HL-60 (cell line): ENCODE measurements around the gene MRPL4.
A peak's percentile ranks its signal among the peaks of the same experiment; 100 is the strongest.

ENCODE experiments used
- DNase-seq, 2 experiments: peaks; one replicate each; pipeline ENCODE4 v3.0.0-alpha.2; 2010 to 2020; ENCODE audit warnings: low read depth in 1 of 2, low spot score in 1 of 2
- H3K27ac ChIP-seq: fragments of 250-450 bp; sonication (Bioruptor Pico); replicated peaks from 2 replicates; pipeline ENCODE4 v1.5.1; 2020; ENCODE audit warnings: mild to moderate bottlenecking, moderate library complexity
- H3K27me3 ChIP-seq: fragments of 250-450 bp; sonication (Bioruptor Pico); 2 replicates; pipeline ENCODE4 v1.5.1; 2021; ENCODE audit warnings: mild to moderate bottlenecking, moderate library complexity; ENCODE audit not compliant: insufficient read depth, poor library complexity, severe bottlenecking
- H3K4me3 ChIP-seq: replicated peaks from 2 replicates; pipeline ENCODE4 v1.5.1; 2011; ENCODE audit warnings: mild to moderate bottlenecking, control low read depth, low read length; ENCODE audit not compliant: insufficient read depth
- GABPA ChIP-seq: IDR thresholded peaks from 2 replicates; pipeline ENCODE4 v1.6.1; 2012; ENCODE audit warnings: low read depth
- POLR2AphosphoS5 ChIP-seq: IDR thresholded peaks from 2 replicates; pipeline ENCODE4 v1.6.1; 2012; ENCODE audit warnings: low read depth
- REST ChIP-seq: IDR thresholded peaks from 2 replicates; pipeline ENCODE4 v1.6.1; 2012; ENCODE audit warnings: low read depth; ENCODE audit not compliant: insufficient replicate concordance
- SPI1 ChIP-seq: IDR thresholded peaks from 2 replicates; pipeline ENCODE4 v1.6.1; 2012; ENCODE audit warnings: low read depth, mild to moderate bottlenecking, borderline replicate concordance
- TF ChIP-seq, protein P1 (sequence below): IDR thresholded peaks from one replicate; pipeline ENCODE4 v1.5.1; 2011; ENCODE audit warnings: low read length, control low read depth, inconsistent platforms; ENCODE audit not compliant: insufficient read depth

The MRPL4 gene

GRCh38 chr19:10290876-10291553 lies 39.0 kb downstream of the MRPL4 start:
- TF ChIP-seq, protein P1, sequence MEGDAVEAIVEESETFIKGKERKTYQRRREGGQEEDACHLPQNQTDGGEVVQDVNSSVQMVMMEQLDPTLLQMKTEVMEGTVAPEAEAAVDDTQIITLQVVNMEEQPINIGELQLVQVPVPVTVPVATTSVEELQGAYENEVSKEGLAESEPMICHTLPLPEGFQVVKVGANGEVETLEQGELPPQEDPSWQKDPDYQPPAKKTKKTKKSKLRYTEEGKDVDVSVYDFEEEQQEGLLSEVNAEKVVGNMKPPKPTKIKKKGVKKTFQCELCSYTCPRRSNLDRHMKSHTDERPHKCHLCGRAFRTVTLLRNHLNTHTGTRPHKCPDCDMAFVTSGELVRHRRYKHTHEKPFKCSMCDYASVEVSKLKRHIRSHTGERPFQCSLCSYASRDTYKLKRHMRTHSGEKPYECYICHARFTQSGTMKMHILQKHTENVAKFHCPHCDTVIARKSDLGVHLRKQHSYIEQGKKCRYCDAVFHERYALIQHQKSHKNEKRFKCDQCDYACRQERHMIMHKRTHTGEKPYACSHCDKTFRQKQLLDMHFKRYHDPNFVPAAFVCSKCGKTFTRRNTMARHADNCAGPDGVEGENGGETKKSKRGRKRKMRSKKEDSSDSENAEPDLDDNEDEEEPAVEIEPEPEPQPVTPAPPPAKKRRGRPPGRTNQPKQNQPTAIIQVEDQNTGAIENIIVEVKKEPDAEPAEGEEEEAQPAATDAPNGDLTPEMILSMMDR = no peak
- no peak for TF ChIP-seq GABPA
- TF ChIP-seq SPI1 = no peak
- no peak for TF ChIP-seq POLR2AphosphoS5
- TF ChIP-seq REST = no peak
- Histone ChIP-seq H3K4me3 (peak overlapping the region; percentile 33), H3K27me3 (peaks cover 66% of the 10 kb centered on the region), H3K27ac (no peak overlapping the region)
- DNase-seq = peak in 1 of 2 experiments; percentile 29

DNA sequence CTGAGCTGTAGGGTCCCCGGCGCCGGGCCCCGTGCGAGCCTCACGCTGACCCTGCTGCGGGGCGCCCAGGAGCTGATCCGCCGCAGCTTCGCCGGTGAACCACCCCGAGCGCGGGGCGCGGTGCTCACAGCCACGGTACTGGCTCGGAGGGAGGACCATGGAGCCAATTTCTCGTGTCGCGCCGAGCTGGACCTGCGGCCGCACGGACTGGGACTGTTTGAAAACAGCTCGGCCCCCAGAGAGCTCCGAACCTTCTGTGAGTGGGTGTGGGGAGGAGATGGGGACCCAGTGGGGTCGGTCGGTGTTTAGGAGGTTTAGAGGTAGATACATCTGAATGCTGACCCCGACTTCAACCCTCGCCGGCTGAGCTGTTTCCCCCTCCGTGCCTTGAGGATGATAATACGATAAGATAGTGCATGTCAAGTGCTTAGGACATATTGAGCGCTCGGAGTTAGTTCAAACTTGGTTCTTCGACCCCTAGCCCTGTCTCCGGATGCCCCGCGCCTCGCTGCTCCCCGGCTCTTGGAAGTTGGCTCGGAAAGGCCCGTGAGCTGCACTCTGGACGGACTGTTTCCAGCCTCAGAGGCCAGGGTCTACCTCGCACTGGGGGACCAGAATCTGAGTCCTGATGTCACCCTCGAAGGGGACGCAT lies 39.7 kb downstream of the MRPL4 start:
- H3K27ac ChIP-seq = no peak overlapping the region
- no peak for DNase-seq
- peaks cover 66% of the 10 kb centered on the region for H3K27me3 ChIP-seq
- peak overlapping the region; percentile 33 for H3K4me3 ChIP-seq
- no peak for TF ChIP-seq GABPA
- no peak for TF ChIP-seq REST
- TF ChIP-seq, protein P1 = no peak
- no peak for TF ChIP-seq SPI1
- no peak for TF ChIP-seq POLR2AphosphoS5

- Histone ChIP-seq H3K27me3 (peaks cover 66% of the 10 kb centered on the region), H3K4me3 (no peak overlapping the region), H3K27ac (no peak overlapping the region)
- no peak for DNase-seq
- TF ChIP-seq POLR2AphosphoS5 (no peak), GABPA (no peak)
These were observed 40.3 kb downstream of the MRPL4 start for GRCh38 chr19:10292206-10292788.

GRCh38 chr19:10292789-10293636 lies 41.0 kb downstream of the MRPL4 start:
- H3K27me3 ChIP-seq = peaks cover 66% of the 10 kb centered on the region
- DNase-seq = no peak
- TF ChIP-seq REST (no peak), GABPA (no peak), SPI1 (no peak), POLR2AphosphoS5 (no peak)
- TF ChIP-seq, protein P1 = no peak
- no peak overlapping the region for H3K4me3 ChIP-seq
- H3K27ac ChIP-seq = no peak overlapping the region
